ENCODE results near the gene SOX2. TPM values are rescaled to one million over a fixed set of nuclear protein-coding genes. Genes with fewer than 3 reads are reported as not detected.
A peak's percentile ranks its signal among the peaks of the same experiment; 100 is the strongest.

SOX2 gene
- 307 and 316 TPM in 2 replicates for total RNA-seq (2021)
- long read RNA-seq, transcript SOX2-201 (1 exons, 2,513 nt), result major isoform, 19 of 21 reads
- long read RNA-seq, partial matches to known transcripts, result 0 of 21 reads
- long read RNA-seq, other reads (novel, unspliced or antisense), result 2 of 21 reads

GRCh38 chr3:181711325-181712135 lies at the start of gene SOX2:
Gene SOX2 (plus strand): TSS chr3:181711925. CDS start chr3:181712361, 436 bp downstream.
- no peak within 1 kb of the TSS for H4K8ac ChIP-seq (replicated peaks; ENCODE audit: insufficient read length, low read depth, low read length)
- no peak within 1 kb of the TSS for H2BK120ac ChIP-seq (ENCODE audit: low read depth, low read length, poor library complexity, severe bottlenecking)
- peak within 1 kb of the TSS; percentile 66 for H2BK5ac ChIP-seq (ENCODE audit: insufficient read length, low read length)
- no peak within 1 kb of the TSS for H2AFZ ChIP-seq (ENCODE audit: low read length)
- peak within 1 kb of the TSS; percentile 95 for H3K14ac ChIP-seq (ENCODE audit: insufficient read depth, low read length)
- peaks cover 15% of the 10 kb centered on the region for H3K23me2 ChIP-seq (ENCODE audit: insufficient read length, low read depth, low read length, poor library complexity, severe bottlenecking)
- peaks cover 30 to 43% (median 40%) of the 10 kb centered on the region in 3 experiments for H3K36me3 Mint-ChIP-seq (ENCODE audit: insufficient read depth in 1 of 3, low read depth in 3 of 3)
- H3K27me3 ChIP-seq (ENCODE audit: insufficient read depth, low read length), result no peaks in the 10 kb centered on the region
- H3K79me2 ChIP-seq (ENCODE audit: insufficient read depth, low read length), result peaks cover 21% of the 10 kb centered on the region; the same call in 1 of the 2 replicates
- H2BK15ac ChIP-seq (ENCODE audit: low read depth, low read length), result no peak within 1 kb of the TSS
- no CpG with 5 or more reads among the region's 37 CpGs for WGBS (ENCODE audit: extremely low coverage, insufficient read length, low lambda C conversion rate)
- peak within 1 kb of the TSS; percentile 6 for H3K56ac ChIP-seq (ENCODE audit: insufficient read length, low read depth, low read length)
- no peaks in the 10 kb centered on the region for H3K9me3 ChIP-seq (ENCODE audit: control insufficient read depth, low read depth, low read length)
- peak within 1 kb of the TSS; percentile 96 for H3K9ac ChIP-seq (ENCODE audit: extremely low read depth, insufficient read length, low read length)
- peak within 1 kb of the TSS; percentile 54 for H4K5ac ChIP-seq (ENCODE audit: insufficient read length, low read depth, low read length)
- peaks cover 7 to 10% of the 10 kb centered on the region in 2 experiments; a peak in 4 of 5 replicates for H3K9me3 Mint-ChIP-seq
- peak within 1 kb of the TSS; percentile 98 to 100 (median 100) for H3K27ac Mint-ChIP-seq
- H3K23ac ChIP-seq (ENCODE audit: insufficient read length, low read depth, low read length), result peak within 1 kb of the TSS; percentile 93
- peak within 1 kb of the TSS; percentile 92 for H3K27ac ChIP-seq (ENCODE audit: insufficient read length, low read depth, low read length)
- peak within 1 kb of the TSS; percentile 98 for H3K4me2 ChIP-seq (ENCODE audit: insufficient read depth, insufficient read length, low read length)
- no peak within 1 kb of the TSS for H2BK20ac ChIP-seq (ENCODE audit: low read depth, low read length, poor library complexity, severe bottlenecking)
- peaks cover 3% of the 10 kb centered on the region for H4K20me1 ChIP-seq (ENCODE audit: control insufficient read depth, insufficient read depth, insufficient read length)
- H3K4ac ChIP-seq (ENCODE audit: low read depth, low read length), result no peak within 1 kb of the TSS
- H2AK5ac ChIP-seq (ENCODE audit: insufficient read length, low read length), result peak within 1 kb of the TSS; percentile 39
- H2BK12ac ChIP-seq (ENCODE audit: insufficient read length, low read depth, low read length), result peak within 1 kb of the TSS; percentile 17
- H4K91ac ChIP-seq (ENCODE audit: insufficient read length, low read depth, low read length), result peak within 1 kb of the TSS; percentile 48
- peak; percentile 93 for DNase-seq
- no peak within 1 kb of the TSS; a peak in 3 of 5 replicates for H3K4me3 Mint-ChIP-seq
- H3T11ph ChIP-seq (ENCODE audit: low read length), result no peak within 1 kb of the TSS
- no peak for TF ChIP-seq CTCF (conservative IDR thresholded peaks at IDR 0.05)
- H3K79me1 ChIP-seq (ENCODE audit: insufficient read depth, low read depth, low read length, poor library complexity, severe bottlenecking), result no peaks in the 10 kb centered on the region
- H3K18ac ChIP-seq (ENCODE audit: insufficient read length, low read depth, low read length), result peak within 1 kb of the TSS; percentile 68
- peaks cover 36 to 38% of the 10 kb centered on the region in 2 experiments for H3K4me1 Mint-ChIP-seq
- no peaks in the 10 kb centered on the region; the same call in 1 of the 2 replicates for H3K27me3 Mint-ChIP-seq (ENCODE audit: low read depth)
- H3K4me1 ChIP-seq (ENCODE audit: insufficient read depth, low read length), result no peaks in the 10 kb centered on the region; the same call in 1 of the 2 replicates

Measured in H9 (cell line).